Right renal cortex interstitium (tissue), 3 donors: Measurements from ENCODE around the gene CCDC85A. TPM values are rescaled to one million over a fixed set of nuclear protein-coding genes. Genes with fewer than 3 reads are reported as not detected.
"Not testable (repeated sequence)": the region's sequence is repeated elsewhere in the genome, so short reads cannot be mapped to it uniquely, and the experiment has no call there.

Experiments used
- DNase-seq, 3 donors: peaks; one replicate each; pipeline ENCODE4 v3.0.0-alpha.2; 2013; ENCODE audit warnings: low read depth in 3 of 3, low spot score in 2 of 3
- polyA plus RNA-seq, 3 donors: library from polyadenylated mRNA; unstranded; fragments of 120-200 nt; gene quantifications; one replicate each; pipeline ENCODE4 v1.2.1, GENCODE V29; 2013; ENCODE audit not compliant: insufficient read length in 3 of 3

The CCDC85A gene
- polyA plus RNA-seq, result 1 to 10 TPM; 1.5 to 1.9 (median 1.8) TPM

DNA sequence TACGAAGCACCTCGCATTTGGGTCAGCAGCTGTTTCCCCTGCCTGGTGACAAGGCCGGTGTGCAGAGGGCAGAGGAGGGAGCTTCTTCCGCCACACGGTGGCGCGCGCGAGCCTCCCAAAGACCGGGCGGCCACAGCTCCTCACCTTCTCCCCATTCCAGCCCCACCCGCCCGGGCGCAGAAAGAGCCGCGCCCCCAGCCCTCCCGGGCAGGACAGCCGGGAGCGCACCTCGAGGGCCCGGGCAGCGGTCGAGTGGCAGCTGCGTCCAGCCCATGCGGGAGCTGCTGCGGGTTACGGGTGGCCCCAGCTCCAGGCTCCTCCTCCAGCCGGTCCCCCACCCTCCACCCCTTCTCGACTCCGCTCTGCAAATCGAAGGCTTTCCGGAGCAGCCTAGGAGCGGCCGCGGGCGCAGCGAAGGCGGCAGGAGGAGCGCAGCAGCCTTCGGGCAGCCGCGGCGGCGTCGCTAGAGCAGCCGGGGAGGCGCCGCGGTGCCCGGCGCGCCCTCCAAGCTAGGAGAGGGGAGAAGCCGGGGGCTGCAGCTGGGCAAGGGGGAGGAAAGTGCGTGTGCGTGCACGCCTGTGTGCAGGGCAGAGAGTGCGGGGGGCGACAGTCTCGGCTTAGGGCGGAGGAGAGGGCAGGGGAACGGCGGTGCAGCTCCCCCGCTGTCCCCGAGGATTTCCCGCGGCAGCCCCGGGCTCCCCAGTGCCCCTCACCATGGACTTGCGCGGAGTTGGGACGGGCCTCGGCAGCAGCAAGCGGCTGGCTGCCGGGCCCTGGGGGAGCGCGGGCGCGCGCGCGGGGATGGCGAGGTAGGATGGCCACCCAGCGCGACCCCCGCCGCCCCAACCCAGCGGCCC lies at the start of gene CCDC85A:
Gene CCDC85A (plus strand): TSS at position 348 of the 857 bp plus-strand sequence. CDS start 635 bp downstream, outside the sequence.
- peak; percentile 50 to 76 (median 69) for DNase-seq

GRCh38 chr2:56134861-56135260 lies 48.9 kb upstream of the CCDC85A start:
- DNase-seq, result no peak

DNA sequence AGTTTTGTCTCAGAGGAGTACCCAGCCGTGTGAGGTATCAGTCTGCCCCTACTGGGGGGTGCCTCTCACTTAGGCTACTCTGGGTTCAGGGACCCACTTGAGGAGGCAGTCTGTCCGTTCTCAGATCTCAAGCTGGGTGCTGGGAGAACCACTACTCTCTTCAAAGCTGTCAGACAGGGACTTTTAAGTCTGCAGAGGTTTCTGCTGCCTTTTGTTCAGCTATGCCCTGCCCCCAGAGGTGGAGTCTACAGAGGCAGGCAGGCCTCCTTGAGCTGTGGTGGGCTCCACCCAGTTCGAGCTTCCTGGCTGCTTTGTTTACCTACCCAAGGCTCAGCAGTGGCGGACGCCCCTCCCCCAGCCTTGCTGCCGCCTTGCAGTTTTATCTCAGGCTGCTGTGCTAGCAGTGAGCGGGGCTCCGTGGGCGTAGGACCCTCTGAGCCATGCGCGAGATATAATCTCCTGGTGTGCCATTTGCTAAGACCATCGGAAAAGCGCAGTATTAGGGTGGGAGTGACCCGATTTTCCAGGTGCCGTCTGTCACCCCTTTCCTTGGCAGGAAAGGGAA lies 41.2 kb upstream of the CCDC85A start:
- DNase-seq, result not testable (repeated sequence)

DNA sequence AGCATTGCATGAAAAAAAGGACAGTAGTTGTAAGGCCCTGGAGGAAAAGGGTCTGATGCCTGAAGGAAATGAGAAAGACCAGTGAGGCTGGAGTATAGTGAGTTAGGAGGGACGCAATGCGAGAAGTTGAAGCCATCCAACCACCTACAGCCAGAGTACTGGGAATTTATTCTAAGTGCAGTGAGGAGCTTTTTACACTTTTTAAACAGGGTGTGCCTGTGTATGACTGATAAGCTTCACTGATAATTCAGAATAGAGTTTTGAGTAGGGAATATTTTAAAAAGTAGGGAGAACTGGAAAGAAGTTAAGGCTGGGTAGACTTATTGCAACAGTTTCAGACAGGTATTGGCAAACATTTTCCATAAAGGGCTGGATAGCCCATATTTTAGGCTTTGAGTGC lies 35.9 kb upstream of the CCDC85A start:
- DNase-seq, result no peak

DNA sequence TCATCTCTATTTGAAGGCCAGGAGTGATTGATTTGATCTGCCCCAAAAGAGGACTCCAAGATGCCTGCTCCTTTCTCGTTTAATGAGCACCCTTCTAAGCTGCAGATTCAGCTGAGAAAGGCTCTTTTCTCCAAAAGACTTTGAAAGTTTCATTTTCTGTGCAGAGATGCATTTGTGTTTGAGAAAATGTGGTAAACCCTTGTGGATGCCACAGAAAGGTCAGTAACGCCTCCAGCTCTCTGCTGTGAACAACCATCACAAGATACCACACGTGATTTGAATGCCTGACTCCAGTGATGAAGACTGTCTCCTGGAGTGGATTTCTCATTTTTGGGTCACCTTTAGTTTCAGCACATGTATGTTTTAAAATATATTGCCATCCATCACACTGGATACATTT lies 35.0 kb upstream of the CCDC85A start:
- DNase-seq, result no peak

DNA sequence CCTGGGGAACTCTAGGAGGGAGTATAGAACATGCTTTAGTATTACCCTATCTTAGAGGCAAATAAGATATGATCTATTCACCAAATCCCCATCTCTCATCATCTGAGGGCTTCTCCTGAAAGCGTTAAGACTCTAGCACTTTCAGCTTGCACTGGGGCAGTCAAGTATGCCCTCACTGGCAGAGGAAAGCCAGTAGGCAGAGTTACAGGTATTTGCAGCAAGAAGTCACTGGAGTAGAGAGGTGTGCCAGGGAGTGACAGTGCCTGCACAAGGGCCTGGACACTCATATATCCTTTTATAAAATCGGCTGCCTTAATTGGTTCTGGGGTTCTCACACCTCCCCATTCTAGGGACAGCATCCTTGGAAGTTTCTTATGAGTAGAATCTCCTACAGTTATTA lies 31.9 kb upstream of the CCDC85A start:
- DNase-seq, result no peak

GRCh38 chr2:56155188-56155587 lies 28.6 kb upstream of the CCDC85A start:
- DNase-seq, result no peak

DNA sequence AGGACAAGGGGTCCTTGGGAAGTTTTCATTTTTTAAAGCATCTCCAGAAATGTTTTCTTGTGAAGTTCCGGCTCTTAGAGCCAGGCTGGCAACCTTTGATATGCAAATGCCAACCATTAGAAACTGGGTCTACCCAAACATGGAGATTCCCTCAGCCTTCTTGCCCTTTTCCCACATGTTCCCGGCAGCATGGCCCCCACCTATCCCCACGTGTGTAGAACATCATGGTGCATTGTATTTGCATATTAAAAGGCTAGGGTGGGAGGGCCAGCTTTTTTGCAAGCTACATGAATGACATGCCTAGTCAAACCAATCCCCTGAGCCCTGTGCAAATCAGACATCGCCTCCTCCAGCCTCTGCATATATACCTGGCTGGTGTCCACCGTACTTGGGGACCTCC lies 23.9 kb upstream of the CCDC85A start:
- DNase-seq, result not testable (repeated sequence)

- no peak for DNase-seq
Observed at GRCh38 chr2:56167616-56168562, 15.9 kb upstream of the CCDC85A start.

DNA sequence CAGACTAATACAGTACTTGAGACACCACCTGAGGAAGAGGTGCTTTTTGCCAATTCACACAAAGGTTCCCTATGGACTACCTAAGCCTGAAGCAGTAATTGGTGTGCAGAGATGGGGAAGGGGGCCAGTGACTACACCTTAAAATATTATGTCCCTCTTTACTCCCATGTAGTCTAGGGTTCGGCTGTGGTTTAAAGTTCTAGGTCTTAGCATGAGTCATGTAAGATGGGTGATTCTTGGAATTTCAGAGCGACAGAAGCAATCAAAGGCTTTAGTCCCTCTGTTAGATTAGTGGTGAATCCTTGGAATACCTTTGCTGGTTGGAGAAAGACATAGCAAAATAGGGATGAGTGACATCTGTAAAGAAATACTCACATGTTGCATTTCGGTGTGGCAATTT lies 14.3 kb upstream of the CCDC85A start:
- no peak for DNase-seq

- DNase-seq, result no peak
Observed at GRCh38 chr2:56170504-56170903, 13.3 kb upstream of the CCDC85A start.

DNA sequence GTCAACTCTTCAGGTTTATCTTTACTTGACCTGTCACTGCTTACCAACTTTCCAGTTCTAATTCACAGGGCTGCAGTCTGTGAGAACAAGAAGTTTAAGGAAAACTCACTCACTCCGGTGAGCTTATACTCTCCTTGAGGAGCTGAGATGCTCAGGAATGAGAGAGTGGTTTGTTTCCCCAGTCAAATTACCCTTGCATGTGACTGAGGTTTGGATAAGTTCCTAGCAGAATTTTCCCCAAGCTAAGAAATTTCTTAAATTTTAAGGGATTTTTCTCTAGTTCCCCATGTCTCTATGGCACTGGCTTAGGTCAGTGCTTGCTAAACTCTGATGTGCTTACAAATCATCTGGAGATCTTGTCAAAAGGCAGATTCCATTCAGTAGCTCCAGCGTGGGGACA lies 12.8 kb upstream of the CCDC85A start:
- DNase-seq, result no peak

DNA sequence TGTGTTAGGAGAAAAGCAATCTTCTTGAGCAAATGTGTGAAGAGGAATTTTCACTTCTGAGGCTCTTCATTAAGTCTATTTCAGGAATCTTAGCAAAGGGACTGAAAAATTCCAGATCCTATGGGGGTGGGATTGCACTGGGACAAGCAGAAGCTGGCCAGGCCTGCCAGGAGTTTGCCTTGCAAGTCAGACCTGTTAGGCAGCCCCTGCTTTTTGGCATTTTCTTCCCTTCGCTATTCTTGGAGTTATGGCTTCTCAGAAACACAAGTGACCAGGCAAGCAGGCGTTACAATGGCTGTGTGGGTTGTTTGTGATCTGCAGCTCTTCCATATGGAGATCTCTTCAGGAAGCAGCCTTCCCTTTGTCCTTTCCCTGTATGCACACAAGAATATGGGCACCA lies 8.0 kb upstream of the CCDC85A start:
- DNase-seq, result no peak

DNA sequence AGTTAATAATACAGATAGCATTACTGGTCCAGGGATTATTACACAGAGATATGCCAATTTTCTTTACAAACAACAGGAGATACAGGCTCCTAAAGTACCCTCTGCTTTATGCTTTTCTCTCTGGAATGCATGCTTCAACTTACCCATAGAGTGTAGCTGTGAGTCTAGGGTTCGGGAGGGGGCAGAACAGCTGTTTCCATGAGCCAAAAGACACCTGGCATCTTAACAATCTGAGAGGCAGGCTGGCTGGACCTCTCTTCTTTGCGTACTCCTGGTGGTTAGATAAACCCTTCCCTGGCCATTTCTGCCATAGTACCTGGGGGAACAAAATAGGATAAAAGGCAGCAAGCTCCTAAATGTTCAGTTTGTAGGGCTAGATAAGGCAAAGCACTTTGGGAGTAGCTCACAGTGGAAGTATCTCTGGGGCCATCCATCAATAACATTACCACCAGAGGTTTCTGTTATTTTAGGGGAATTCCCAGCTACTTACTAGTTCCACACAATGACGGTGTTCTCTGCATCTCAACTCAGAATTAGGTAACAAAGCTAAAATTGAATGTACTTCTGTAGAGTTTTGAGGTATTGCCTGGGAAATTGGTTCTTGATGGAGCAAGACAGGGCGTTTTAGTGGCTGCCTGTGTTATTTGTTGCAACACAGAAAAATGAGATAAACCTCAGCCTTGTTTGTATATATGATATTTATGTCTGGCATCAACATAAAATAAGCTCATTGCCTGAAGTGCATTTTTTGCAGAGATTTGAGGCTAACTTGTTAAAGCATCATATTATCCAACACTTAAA lies 6.2 kb upstream of the CCDC85A start:
- no peak for DNase-seq

DNA sequence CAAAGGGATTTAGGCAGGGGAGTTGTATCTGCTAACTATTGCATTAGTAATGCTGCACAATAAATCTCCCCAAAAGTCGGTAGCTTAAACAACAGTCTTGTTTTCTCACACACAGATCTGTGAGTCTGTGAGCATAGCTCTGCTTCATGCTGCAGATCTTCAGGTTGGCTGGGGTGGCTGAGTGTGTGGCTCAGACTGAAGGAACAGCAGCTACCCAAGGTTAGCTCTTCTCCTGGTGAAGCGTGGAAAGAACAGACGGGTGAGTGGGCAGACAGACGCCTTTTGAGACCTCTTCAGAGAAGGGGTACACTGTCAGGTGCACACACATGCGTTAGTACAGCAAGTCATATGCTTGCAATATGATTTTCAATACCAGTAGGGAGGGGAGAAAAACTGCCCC lies 3.9 kb upstream of the CCDC85A start:
- no peak for DNase-seq

DNA sequence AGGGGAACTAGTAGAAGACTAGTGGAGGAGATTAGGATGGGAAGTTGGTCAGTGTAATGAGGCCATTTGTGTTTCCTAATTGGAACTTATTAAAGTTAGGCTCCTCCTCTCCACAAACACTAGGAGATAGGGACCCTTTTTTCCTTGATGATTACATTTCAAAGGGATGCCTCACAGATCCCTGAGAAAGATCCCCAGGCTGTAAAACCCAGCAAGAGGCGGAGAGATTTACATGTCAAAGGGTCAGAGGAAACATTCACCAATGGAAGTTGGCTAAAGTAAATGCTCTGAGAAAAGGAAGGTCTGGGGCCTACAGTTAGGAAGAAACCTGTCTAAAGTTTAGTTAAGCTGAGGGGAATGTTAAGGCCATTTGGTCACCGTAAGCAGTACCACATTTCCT lies 1.4 kb upstream of the CCDC85A start:
- no peak for DNase-seq

DNA sequence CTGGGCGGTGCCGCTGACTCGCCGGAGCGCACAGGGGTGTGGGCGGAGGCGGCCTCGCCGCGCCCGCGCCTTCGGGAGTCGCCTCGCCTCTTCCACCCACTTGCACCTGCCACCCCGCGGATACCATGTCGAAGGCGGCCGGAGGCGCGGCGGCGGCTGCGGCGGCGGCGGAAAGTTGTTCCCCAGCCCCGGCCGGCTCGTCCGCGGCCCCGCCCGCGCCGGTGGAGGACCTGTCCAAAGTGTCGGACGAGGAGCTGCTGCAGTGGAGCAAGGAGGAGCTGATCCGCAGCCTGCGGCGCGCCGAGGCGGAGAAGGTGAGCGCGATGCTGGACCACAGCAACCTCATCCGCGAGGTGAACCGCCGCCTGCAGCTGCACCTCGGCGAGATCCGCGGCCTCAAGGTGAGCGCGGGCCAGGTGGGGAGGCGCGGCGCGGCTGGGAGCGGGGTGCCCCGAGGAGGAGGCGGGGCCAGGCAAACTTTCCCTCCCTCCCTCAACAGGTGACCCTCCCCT lies 766 bp downstream of the CCDC85A start:
- DNase-seq, result peak in 1 of 3 donors; percentile 16

GRCh38 chr2:56185101-56185581 lies 1.4 kb downstream of the CCDC85A start:
- DNase-seq, result peak in 1 of 3 donors; percentile 6

GRCh38 chr2:56185582-56186046 lies 1.8 kb downstream of the CCDC85A start:
- DNase-seq, result peak in 1 of 3 donors; percentile 24

- peak in 1 of 3 donors; percentile 21 for DNase-seq
Observed at GRCh38 chr2:56191617-56192016, 7.8 kb downstream of the CCDC85A start.
